Right cardiac atrium (tissue), 5 donors: ENCODE measurements around the gene EML2. TPM values are rescaled to one million over a fixed set of nuclear protein-coding genes. Genes with fewer than 3 reads are reported as not detected.
"Not testable (repeated sequence)": the region's sequence is repeated elsewhere in the genome, so short reads cannot be mapped to it uniquely, and the experiment has no call there.

Source experiments
- ATAC-seq, 2 donors: fragments of 200-7000 bp; cut with Tn5 transposase; one replicate each; pipeline versions ENCODE4 v1.8.0 to v1.9.1; 2020; ENCODE audit warnings: moderate library complexity in 2 of 2, mild to moderate bottlenecking in 1 of 2
- DNase-seq, 3 donors: peaks; one replicate each; pipeline ENCODE4 v3.0.0-alpha.2; 2020
- H3K27ac ChIP-seq: one replicate; pipeline ENCODE4 v1.5.1; 2013; ENCODE audit warnings: mild to moderate bottlenecking, low read length, control low read depth, moderate library complexity
- H3K27me3 ChIP-seq: one replicate; pipeline ENCODE4 v1.6.1; 2013; ENCODE audit not compliant: control insufficient read depth, insufficient read depth
- H3K4me1 ChIP-seq: one replicate; pipeline ENCODE4 v1.6.1; 2013; ENCODE audit warnings: low read length; ENCODE audit not compliant: control insufficient read depth, insufficient read depth
- H3K4me3 ChIP-seq: one replicate; pipeline ENCODE4 v1.5.1; 2013; ENCODE audit warnings: low read length, control low read depth
- H3K9me3 ChIP-seq: one replicate; pipeline ENCODE4 v1.6.1; 2013; ENCODE audit warnings: low read length; ENCODE audit not compliant: control insufficient read depth
- WGBS: extraction: QIAGEN DNeasy Blood & Tissue Kit; methylation state at CpG from one replicate; pipeline ENCODE4 v1.1.7; 2013; 5-methylcytosine and 5-hydroxymethylcytosine counted together
- intact Hi-C, 4 donors: fragments of 100-400 bp; cut with DNase I; formaldehyde crosslinking; loops; one replicate each; pipeline versions ENCODE4 v1.11.0 to v1.14.0; 2022 to 2023
- long read RNA-seq, 4 donors: library from polyadenylated mRNA; unstranded; transcript quantifications; one replicate each; pipeline ENCODE4 v2.0.0, GENCODE V29; 2020 to 2021
- polyA plus RNA-seq: library from polyadenylated mRNA; stranded (reverse); fragments of 200-250 nt; gene quantifications from one replicate; pipeline ENCODE4 v1.2.3, GENCODE V29; 2013
- total RNA-seq, 4 donors: library from RNA; stranded (reverse); fragmentation: NEBNext Ultra II Directional; extraction: Animal tissue kit (Norgen Biotek cat#: 25700); gene quantifications; one replicate each; pipeline ENCODE4 v1.2.1, GENCODE V29; 2021
- donor health status: healthy with polysubstance abuse.
- donor health status: DM: no; HTN: yes; CAD: no.
- donor health status: DM: no; HTN: no; CAD: no.
- donor health status: DM: no; HTN: yes; CAD: no; lungs with severe emphysema.
- donor health status: DM: yes; HTN: yes; CAD: no.

EML2 gene
- 10 to 100 TPM; 25.2 to 37.9 (median 33.7) TPM for total RNA-seq
- 19.0 TPM for polyA plus RNA-seq
- long read RNA-seq, donor 1, partial matches to known transcripts: 0 of 2 reads
- long read RNA-seq, donor 1, other reads (novel, unspliced or antisense): 2 of 2 reads
- long read RNA-seq, donor 2, transcript EML2-201 (19 exons, 2,264 nt): major isoform, 6 of 10 reads
- long read RNA-seq, donor 2, partial matches to known transcripts: 0 of 10 reads
- long read RNA-seq, donor 2, other reads (novel, unspliced or antisense): 3 of 10 reads
- long read RNA-seq, donor 3, transcript EML2-201 (19 exons, 2,264 nt): major isoform, 29 of 49 reads
- long read RNA-seq, donor 3, partial matches to known transcripts: 6 of 49 reads
- long read RNA-seq, donor 3, other reads (novel, unspliced or antisense): 12 of 49 reads
- long read RNA-seq, donor 4, transcript EML2-201 (19 exons, 2,264 nt): major isoform, 9 of 12 reads
- long read RNA-seq, donor 4, partial matches to known transcripts: 0 of 12 reads
- long read RNA-seq, donor 4, other reads (novel, unspliced or antisense): 3 of 12 reads

- peak; percentile 52 to 81 (median 80) for DNase-seq
- H3K27me3 ChIP-seq: no peaks in the 10 kb centered on the region
- peak within 1 kb of the TSS; percentile 68 for H3K4me3 ChIP-seq
- H3K27ac ChIP-seq: no peak within 1 kb of the TSS
- intact Hi-C loops: no loop called here
- H3K9me3 ChIP-seq: no peaks in the 10 kb centered on the region
- WGBS: 5% methylated on average over 52 of the region's 52 CpGs
- peaks cover 2% of the 10 kb centered on the region for H3K4me1 ChIP-seq
- peak; percentile 42 to 48 for ATAC-seq
These were observed at the start of gene EML2 for GRCh38 chr19:45638930-45639729. EML2 (minus strand) TSS chr19:45639397; CDS start chr19:45639376, 21 bp downstream.

DNA sequence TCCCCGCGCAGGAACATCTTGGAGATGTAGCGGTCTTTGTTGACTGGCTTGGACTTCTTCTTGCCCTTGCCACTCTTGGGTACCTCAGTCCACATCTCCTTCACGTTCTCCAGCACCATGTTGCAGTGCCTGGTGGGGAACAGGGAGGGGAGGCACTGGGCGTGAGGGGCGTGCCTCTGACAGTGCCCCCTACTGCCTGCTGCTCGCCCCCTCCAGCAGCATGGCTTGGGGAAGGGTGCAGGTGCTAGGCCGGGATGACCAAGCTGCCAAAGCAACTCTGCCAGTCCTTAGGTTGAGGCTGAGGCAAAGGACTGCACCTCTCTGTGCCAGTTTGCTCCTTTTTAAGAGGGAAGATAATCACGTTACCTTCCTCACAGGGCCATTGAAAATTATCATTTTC is 48.4 kb upstream of the EML2 start:
- DNase-seq (no peak), ATAC-seq (no peak)
- no peak overlapping the region for H3K27ac ChIP-seq
- no peaks in the 10 kb centered on the region for H3K4me1 ChIP-seq
- intact Hi-C loops: no loop called here
- no peak overlapping the region for H3K4me3 ChIP-seq
- no peaks in the 10 kb centered on the region for H3K9me3 ChIP-seq
- H3K27me3 ChIP-seq: no peaks in the 10 kb centered on the region
- 87% methylated on average over 9 of the region's 9 CpGs for WGBS

GRCh38 chr19:45685045-45685444 is 45.8 kb upstream of the EML2 start:
- H3K9me3 ChIP-seq, H3K4me1 ChIP-seq, H3K27me3 ChIP-seq, H3K27ac ChIP-seq, H3K4me3 ChIP-seq, intact Hi-C loops, ATAC-seq, DNase-seq: not testable (repeated sequence)
- WGBS: 78% methylated on average over 11 of the region's 11 CpGs

DNA sequence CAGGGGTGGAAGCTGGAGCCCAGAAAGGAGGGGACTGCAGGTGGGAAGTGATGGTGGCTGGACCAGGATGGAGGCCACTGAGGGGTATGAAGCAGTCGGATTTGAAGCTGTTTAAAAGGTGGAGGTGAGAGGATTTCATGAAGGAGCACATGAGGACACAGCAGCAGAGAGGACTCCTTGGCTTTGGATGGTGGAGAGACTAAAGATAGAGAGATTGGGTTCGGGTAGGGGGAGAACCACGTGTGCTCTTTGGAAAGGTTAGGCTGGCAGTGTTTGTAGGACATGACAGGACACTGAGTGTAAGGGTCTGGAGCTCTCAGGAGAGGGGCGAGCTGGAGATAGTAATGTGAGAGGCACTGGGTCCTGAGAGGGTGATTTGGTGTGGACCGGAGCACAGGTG is 43.7 kb upstream of the EML2 start:
- DNase-seq (no peak), ATAC-seq (no peak)
- intact Hi-C loops: no loop called here
- Histone ChIP-seq H3K4me3 (no peak overlapping the region), H3K9me3 (no peaks in the 10 kb centered on the region), H3K27me3 (no peaks in the 10 kb centered on the region), H3K4me1 (no peaks in the 10 kb centered on the region), H3K27ac (no peak overlapping the region)
- 58% methylated on average over 5 of the region's 5 CpGs for WGBS

DNA sequence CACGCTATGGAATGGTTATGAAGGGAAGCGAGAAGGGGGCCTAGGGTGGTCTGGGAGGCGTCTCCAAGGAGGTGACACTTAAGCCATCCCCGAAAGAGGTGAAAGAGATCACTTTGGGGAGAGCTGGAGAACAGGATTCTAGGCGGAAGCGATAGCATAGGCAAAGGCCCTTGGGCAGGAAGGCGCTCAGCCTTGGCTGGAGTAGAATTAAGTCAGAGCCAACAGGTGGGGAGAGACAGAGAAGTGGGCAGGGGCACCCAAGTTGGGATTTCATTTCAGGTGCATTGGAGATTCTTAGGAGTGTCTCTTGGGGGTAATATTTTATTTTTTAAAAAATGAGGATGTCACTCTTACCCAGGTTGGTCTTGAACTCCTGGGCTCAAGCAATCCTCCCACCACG is 42.9 kb upstream of the EML2 start:
- intact Hi-C loops: no loop called here
- ATAC-seq (no peak), DNase-seq (no peak)
- Histone ChIP-seq H3K27me3 (no peaks in the 10 kb centered on the region), H3K27ac (peak overlapping the region; percentile 32), H3K4me3 (no peak overlapping the region), H3K4me1 (no peaks in the 10 kb centered on the region), H3K9me3 (no peaks in the 10 kb centered on the region)
- 69% methylated on average over 8 of the region's 8 CpGs for WGBS

GRCh38 chr19:45681391-45682015 is 42.3 kb upstream of the EML2 start:
- intact Hi-C loops: no loop called here
- H3K27me3 ChIP-seq: no peaks in the 10 kb centered on the region
- peak; percentile 78 to 92 (median 92) for DNase-seq
- H3K27ac ChIP-seq: peak overlapping the region; percentile 14
- peak overlapping the region; percentile 32 for H3K4me3 ChIP-seq
- H3K4me1 ChIP-seq: no peaks in the 10 kb centered on the region
- peak; percentile 82 for ATAC-seq
- H3K9me3 ChIP-seq: no peaks in the 10 kb centered on the region
- WGBS: 2% methylated on average over 51 of the region's 51 CpGs

- intact Hi-C loops: no loop called here
- 6% methylated on average over 49 of the region's 49 CpGs for WGBS
- DNase-seq (peak; percentile 82 to 89 (median 87)), ATAC-seq (peak; percentile 53 to 83)
- H3K27ac ChIP-seq: no peak overlapping the region
- H3K4me1 ChIP-seq: no peaks in the 10 kb centered on the region
- H3K27me3 ChIP-seq: no peaks in the 10 kb centered on the region
- no peaks in the 10 kb centered on the region for H3K9me3 ChIP-seq
- H3K4me3 ChIP-seq: peak overlapping the region; percentile 26
These were observed 38.4 kb upstream of the EML2 start for GRCh38 chr19:45677351-45678230.

GRCh38 chr19:45676851-45677263 is 37.7 kb upstream of the EML2 start:
- no peaks in the 10 kb centered on the region for H3K27me3 ChIP-seq
- no peak overlapping the region for H3K27ac ChIP-seq
- no peaks in the 10 kb centered on the region for H3K4me1 ChIP-seq
- WGBS: 6% methylated on average over 28 of the region's 28 CpGs
- no peaks in the 10 kb centered on the region for H3K9me3 ChIP-seq
- intact Hi-C loops: no loop called here
- peak overlapping the region; percentile 26 for H3K4me3 ChIP-seq
- DNase-seq (peak; percentile 27 to 69 (median 64)), ATAC-seq (peak; percentile 17 to 35)

- Histone ChIP-seq H3K4me3 (no peak overlapping the region), H3K4me1 (no peaks in the 10 kb centered on the region), H3K27me3 (no peaks in the 10 kb centered on the region), H3K27ac (no peak overlapping the region), H3K9me3 (no peaks in the 10 kb centered on the region)
- intact Hi-C loops: no loop called here
- ATAC-seq: no peak
- WGBS: 62% methylated on average over 7 of the region's 7 CpGs
- DNase-seq: no peak
These were observed 35.7 kb upstream of the EML2 start for GRCh38 chr19:45674946-45675345.
